K562 (cell line): ENCODE results near the gene GRIA4.

Experiments used
- TF ChIP-seq, protein P1 (sequence below), 3 experiments: IDR thresholded peaks in 2 of 3; conservative IDR thresholded peaks in 1 of 3; 2 replicates each; pipeline ENCODE4 v1.5.1; 2011 to 2012; ENCODE audit warnings: low read length in 3 of 3, mild to moderate bottlenecking in 3 of 3, control low read depth in 2 of 3, improper control_type of control experiment in 1 of 3, inconsistent platforms in 1 of 3, low read depth in 1 of 3, mixed read lengths in 1 of 3, moderate library complexity in 1 of 3; ENCODE audit not compliant: insufficient read depth in 2 of 3
- TF ChIP-seq, protein P2 (sequence below): sonication (generic); formaldehyde crosslinking; IDR thresholded peaks from 2 replicates; pipeline ENCODE4 v1.8.0; 2022; ENCODE audit warnings: mild to moderate bottlenecking, missing genetic modification reagents

DNA sequence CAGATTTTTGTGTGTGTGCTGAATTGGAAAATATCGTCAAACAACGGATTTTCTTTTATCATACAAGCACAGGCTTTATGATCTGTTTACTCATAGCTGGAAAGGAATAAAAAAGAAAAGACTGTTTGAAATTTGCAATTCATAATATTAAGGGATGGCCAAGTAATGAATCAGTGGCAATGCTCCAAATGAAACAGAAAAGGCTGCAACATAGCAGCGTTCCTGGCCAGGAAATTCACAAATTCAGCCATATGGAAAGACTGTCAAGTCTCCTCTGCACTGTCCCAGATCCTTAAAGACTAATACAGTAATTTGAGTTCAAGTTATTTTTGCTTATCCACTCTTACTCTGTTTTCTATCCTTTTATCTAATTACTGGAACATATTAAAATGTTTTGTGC, 313.9 kb downstream of the GRIA4 start:
- TF ChIP-seq, protein P1, sequence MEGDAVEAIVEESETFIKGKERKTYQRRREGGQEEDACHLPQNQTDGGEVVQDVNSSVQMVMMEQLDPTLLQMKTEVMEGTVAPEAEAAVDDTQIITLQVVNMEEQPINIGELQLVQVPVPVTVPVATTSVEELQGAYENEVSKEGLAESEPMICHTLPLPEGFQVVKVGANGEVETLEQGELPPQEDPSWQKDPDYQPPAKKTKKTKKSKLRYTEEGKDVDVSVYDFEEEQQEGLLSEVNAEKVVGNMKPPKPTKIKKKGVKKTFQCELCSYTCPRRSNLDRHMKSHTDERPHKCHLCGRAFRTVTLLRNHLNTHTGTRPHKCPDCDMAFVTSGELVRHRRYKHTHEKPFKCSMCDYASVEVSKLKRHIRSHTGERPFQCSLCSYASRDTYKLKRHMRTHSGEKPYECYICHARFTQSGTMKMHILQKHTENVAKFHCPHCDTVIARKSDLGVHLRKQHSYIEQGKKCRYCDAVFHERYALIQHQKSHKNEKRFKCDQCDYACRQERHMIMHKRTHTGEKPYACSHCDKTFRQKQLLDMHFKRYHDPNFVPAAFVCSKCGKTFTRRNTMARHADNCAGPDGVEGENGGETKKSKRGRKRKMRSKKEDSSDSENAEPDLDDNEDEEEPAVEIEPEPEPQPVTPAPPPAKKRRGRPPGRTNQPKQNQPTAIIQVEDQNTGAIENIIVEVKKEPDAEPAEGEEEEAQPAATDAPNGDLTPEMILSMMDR (IDR thresholded peaks at IDR 0.05 in 2 of 3, conservative IDR thresholded peaks at IDR 0.05 in 1 of 3; ENCODE audit: insufficient read depth in 2 of 3, low read depth in 1 of 3, low read length in 3 of 3), result no peak
- TF ChIP-seq, protein P2, sequence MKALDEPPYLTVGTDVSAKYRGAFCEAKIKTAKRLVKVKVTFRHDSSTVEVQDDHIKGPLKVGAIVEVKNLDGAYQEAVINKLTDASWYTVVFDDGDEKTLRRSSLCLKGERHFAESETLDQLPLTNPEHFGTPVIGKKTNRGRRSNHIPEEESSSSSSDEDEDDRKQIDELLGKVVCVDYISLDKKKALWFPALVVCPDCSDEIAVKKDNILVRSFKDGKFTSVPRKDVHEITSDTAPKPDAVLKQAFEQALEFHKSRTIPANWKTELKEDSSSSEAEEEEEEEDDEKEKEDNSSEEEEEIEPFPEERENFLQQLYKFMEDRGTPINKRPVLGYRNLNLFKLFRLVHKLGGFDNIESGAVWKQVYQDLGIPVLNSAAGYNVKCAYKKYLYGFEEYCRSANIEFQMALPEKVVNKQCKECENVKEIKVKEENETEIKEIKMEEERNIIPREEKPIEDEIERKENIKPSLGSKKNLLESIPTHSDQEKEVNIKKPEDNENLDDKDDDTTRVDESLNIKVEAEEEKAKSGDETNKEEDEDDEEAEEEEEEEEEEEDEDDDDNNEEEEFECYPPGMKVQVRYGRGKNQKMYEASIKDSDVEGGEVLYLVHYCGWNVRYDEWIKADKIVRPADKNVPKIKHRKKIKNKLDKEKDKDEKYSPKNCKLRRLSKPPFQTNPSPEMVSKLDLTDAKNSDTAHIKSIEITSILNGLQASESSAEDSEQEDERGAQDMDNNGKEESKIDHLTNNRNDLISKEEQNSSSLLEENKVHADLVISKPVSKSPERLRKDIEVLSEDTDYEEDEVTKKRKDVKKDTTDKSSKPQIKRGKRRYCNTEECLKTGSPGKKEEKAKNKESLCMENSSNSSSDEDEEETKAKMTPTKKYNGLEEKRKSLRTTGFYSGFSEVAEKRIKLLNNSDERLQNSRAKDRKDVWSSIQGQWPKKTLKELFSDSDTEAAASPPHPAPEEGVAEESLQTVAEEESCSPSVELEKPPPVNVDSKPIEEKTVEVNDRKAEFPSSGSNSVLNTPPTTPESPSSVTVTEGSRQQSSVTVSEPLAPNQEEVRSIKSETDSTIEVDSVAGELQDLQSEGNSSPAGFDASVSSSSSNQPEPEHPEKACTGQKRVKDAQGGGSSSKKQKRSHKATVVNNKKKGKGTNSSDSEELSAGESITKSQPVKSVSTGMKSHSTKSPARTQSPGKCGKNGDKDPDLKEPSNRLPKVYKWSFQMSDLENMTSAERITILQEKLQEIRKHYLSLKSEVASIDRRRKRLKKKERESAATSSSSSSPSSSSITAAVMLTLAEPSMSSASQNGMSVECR (CRISPR knock-in tag), result no peak
